Activated CD4-positive, alpha-beta T cell treated with anti-CD3 and anti-CD28 coated beads for 4 hours (primary cell): ENCODE measurements around the gene CTDNEP1.

ENCODE experiments used
- DNase-seq, 2 donors: peaks; one replicate each; pipeline ENCODE4 v3.0.0-alpha.2; 2020

Gene CTDNEP1

DNA sequence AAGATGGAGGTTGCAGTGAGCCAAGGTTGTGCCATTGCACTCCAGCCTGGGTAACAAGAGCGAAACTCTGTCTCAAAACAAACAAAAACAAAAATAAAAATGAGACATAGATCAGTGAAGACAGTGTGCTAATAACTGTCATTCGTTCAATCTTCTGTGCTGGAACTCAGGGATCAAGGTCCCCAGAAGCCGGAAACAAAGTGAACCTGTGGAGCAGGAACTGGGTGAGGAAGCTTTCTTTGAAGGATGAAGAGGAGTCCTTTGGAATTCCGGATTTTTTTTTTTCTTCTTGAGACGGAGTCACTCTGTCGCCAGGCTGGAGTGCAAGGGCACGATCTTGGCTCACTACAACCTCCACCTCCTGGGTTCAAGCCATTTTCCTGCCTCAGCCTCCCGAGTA, 27.9 kb upstream of the CTDNEP1 start:
- no peak for DNase-seq

- no peak for DNase-seq
Observed at GRCh38 chr17:7266784-7267183, 15.2 kb upstream of the CTDNEP1 start.

DNA sequence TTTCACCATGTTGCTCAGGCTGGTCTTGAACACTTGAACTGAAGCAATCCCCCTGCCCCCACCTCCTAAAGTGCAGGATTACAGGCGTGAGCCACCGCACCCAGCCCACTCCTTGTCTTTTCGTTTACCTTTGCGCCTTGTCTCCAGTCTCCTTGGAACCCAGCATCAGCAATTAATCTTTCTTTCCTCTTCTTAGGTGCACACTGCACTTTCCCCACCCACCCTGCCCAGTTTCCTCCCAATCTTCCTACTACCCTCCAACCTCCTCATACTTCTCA, 12.2 kb upstream of the CTDNEP1 start:
- DNase-seq: no peak

DNA sequence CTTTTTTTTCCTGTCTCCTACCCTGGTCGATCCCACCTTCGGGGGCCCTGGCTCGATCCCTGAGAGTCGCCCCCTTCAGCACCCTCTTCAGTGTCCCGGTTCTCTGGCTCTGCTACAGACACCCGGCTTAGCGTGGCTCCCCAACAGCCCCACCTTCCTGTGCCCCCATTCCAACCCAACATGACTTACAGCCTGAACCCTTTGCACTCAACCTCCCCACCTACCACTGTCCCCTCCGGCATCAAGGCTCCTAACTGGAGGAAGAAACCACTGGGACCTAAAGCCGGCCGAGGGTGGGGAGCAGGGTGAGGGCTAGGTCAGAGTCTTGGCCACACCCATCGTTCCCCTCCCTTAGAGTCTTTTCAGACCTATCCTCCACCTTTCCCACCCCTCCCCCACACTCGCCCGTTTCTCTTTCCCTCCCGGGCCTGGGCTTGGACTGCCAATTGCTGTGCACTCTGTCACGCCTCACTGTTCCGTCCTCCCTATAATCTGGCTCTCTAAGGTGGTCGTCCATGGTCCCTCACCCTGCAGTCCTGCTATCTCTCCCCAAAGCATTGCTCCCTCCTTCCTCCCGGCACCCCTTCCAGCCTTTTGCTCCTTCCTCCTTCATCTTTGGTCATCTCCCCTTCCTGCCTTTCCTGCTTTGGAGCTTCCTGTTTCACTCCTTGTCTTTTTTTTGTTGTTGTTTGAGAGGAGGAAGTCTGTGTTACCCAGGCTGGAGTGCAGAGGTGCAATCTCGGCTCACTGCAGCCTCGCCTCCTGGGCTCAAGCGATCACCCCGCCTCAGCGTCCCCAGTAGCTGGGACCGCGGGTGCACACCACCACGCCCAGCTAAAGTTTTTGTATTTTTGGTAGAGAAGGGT, 11.6 kb upstream of the CTDNEP1 start:
- DNase-seq: no peak

- DNase-seq: no peak
Observed at GRCh38 chr17:7262192-7262934, 10.8 kb upstream of the CTDNEP1 start, which contains the start of gene CLDN7. Gene CLDN7 (minus strand): TSS chr17:7262478. CDS start chr17:7262043, 435 bp downstream.

DNA sequence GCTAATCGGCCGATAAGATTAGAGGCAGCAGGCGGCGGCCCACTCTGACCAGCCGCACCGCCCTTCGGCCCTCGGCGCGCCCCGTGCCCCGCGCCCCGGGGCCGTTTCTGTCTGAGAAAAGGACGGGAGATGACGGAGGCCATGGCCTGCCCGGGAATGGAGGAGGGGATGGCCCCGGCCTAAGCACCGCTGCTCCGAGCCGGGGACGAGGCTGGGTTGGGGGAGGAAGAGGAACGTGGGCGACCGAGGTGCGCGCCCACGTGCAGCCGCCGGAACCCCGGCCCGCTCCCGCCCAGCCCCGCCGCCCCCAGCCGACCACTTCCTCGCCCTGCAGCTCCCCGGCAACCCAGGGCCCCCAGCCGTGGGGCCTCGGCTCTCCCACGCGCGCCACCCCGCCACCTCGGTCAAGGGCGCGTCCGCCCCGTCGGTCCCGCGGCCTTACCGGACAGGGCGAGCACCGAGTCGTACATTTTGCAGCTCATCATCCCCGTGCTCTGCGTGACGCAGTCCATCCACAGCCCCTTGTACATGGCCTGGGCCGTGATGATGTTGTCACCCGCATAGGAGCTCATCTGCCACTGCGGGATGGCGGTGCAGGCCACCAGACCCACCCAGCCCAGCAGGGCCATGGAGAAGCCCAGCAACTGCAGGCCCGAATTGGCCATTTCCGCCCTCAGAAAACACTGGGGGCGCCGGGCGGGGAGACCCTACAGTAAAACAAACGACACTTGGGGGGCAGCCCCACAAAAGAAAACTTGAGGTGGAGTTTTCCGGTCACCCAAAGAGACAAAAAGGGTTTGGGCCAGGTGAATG, 10.1 kb upstream of the CTDNEP1 start:
- DNase-seq: peak; percentile 36 to 60

DNA sequence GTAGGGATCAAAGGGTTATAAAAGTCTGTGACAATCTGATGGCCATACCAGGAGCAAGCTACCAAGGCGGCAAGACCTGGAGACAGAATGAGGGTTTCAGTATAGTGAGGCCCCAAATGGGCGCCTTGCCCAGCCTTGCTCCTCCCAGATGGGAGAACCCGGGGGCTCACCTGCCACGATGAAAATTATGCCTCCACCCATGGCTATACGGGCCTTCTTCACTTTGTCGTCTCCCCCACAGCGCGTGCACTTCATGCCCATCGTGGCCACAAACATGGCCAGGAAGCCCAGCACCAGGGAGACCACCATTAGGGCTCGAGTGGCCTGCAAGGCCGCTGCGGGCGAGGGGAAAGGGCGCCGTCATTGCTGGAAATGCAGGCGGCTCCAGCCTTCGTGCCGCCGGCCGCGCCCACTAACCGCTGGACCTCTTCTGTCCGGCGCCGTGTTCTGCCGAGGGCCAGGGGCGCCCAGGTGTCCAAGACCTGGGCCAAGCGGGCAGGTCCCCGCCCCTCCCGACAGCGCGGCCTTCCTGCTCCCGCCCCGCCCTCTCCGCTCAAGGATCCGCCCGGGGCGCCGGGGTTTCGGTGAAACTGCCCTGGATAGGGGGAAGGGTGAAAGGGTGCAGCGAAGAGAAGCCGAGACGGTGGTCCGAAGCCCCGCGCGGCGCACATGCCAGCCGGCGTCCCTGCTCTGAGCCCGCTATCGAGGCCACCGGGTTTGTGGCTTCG, 9.3 kb upstream of the CTDNEP1 start:
- DNase-seq: peak in 1 of 2 donors; percentile 32

- DNase-seq: no peak
Observed at GRCh38 chr17:7260151-7260550, 8.6 kb upstream of the CTDNEP1 start.

DNA sequence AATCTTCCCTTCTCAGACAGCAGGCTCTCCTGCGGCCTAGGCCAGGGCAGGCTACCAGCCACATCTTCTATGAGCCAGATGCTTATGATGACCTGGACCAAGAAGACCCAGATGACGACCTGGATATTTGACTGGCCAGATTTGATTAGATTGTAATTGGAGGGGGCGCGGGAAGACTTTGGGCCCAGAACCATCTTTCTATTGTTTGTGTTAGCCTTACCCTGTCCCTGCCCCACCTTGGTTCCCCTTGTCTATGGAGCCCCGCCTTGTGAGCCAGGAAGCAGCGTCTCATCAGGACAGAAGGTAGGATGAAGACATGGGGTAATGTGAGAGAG, 8.0 kb upstream of the CTDNEP1 start:
- DNase-seq: no peak

- no peak for DNase-seq
Observed at GRCh38 chr17:7258731-7259554, 7.4 kb upstream of the CTDNEP1 start.

GRCh38 chr17:7256766-7257456, 5.4 kb upstream of the CTDNEP1 start:
- DNase-seq: no peak

DNA sequence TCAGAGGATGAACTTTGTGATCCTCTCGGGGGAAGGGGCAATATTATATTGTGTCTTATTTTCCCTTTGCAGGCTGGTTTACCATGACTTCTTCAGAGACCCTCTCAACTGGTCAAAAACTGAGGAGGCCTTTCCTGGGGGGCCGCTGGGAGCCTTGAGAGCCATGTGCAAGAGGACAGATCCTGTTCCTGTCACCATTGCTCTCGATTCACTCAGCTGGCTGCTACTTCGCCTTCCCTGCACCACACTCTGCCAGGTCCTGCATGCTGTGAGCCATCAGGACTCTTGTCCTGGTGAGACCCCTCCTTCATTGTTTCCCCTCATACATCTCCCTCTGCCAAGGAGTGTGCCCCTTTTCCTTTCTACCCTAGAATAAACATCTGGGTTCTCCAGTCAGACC, 3.0 kb upstream of the CTDNEP1 start:
- DNase-seq: no peak

GRCh38 chr17:7253082-7253481, 1.5 kb upstream of the CTDNEP1 start:
- DNase-seq: no peak

DNA sequence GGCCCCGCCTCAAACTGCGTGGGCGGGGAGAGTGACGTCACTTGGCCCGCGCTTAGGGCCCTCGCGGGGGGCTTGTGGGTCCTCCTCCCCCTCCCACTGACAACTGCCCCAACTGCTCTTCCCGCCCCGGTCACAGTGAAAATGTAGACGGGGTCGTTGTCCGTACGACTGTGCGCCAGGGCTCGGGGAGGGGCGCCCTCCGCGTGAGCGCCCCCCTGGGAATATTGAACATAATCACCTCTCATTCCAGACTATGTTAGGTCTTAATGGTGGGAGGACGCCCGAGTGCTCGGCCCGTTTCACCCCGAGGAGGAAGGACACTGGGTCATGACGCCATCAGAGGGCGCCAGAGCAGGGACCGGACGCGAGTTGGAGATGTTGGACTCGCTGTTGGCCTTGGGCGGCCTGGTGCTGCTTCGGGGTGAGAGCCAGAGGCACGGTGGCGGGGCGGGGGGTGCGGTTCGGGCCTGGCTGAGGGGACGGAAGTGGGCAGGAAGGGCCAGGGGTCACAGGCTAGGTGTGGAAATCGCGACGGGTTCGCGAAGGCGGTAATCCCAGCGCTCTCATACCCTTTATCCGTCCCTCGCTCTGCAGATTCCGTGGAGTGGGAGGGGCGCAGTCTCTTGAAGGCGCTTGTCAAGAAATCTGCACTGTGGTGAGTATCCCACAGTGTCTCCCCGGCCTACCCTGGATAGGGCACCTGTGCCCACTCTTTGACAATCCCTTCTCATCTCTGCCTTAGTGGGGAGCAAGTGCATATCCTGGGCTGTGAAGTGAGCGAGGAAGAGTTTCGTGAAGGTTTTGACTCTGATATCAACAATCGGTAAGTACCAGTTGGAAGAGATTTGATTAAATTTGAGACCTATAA, 876 bp upstream of the CTDNEP1 start, which contains the start of gene ELP5:
Gene ELP5, plus strand, starts transcription at position 40 of the 868 bp plus-strand sequence. Its CDS starts 336 bp downstream, at position 376.
- DNase-seq: peak; percentile 80 to 81

DNA sequence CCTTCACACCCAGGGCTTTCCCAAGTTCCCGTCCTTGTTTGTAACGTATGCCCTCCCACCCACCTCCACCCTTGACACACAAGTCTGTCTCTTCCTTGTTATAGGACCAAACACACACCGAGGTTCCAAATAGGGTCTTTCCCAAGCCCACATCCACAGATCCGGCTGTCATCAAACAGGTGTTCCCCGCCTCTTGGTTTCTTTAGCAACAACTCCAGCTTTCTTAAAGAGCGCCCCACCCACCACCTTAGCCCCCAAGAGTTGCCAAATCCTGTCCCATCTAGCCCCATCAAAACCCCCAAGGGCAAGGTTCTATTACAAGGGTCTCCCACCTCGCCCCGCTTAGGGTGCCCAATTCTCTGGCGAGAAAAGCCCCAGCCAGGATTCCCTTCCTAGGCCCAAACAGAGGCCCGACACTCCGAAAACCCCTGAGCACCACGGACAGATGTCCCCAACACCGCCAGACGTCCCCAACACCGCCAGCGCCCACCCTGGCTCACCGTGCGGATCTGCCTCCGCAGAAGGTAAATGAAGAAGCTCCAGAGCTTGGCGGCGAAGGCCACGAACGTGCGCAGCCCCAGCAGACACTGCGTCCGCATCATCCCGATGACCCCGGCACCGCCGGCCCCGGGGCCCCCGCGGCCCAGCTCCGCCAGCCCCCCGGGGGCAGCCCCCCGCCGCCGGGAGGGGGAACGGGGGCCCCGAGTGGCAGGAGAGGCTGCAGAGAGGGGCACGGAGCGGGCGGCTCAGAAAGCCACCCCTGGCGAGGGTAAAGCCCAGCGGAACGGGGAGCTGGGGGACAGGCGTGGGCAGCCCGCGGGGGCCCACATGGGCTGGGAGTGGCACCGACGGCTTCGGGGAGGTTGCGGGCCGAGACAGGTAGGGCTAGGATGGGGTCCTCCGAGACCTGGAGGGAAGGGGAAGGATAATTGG, 573 bp downstream of the CTDNEP1 start:
- DNase-seq: no peak

DNA sequence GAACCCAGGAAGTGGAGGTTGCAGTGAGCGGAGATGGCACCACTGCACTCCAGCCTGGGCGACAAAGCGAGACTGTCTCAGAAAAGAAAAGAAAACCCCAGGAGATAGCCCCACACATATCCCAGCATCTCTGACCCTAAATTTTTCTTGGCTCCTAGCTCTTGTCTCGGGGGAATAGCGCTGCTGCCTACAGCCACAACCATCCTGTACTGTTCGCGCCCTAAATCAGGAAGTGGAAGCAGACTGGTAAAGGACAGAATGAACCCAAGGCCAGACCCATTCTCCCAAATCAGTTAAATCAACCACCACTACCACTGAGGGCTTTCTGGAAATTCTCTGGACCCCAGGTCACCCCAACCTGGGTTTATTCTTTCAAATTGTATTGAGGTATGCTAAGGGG, 1.7 kb downstream of the CTDNEP1 start:
- no peak for DNase-seq

- DNase-seq: no peak
Observed at GRCh38 chr17:7249214-7249613, 2.3 kb downstream of the CTDNEP1 start.

DNA sequence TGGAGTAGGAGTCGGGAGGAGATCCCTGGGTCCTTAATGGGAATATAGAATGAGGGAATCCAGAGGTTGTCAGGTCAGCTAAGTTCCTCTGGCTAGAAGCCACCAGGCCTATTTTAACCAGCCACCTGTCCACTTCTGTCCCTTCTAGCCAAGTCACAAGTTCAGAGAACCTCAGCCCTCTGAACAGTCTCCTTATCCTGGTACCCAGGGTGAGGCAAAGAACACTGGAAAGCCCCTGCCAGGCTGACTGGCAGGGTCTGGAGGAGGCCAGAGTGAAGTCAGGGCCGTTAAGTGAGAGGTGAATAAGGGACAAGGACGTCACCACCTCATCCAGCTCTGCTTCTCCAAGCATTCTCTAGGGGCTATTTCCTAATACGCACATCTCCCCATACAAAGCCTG, 2.7 kb downstream of the CTDNEP1 start:
- DNase-seq: no peak

DNA sequence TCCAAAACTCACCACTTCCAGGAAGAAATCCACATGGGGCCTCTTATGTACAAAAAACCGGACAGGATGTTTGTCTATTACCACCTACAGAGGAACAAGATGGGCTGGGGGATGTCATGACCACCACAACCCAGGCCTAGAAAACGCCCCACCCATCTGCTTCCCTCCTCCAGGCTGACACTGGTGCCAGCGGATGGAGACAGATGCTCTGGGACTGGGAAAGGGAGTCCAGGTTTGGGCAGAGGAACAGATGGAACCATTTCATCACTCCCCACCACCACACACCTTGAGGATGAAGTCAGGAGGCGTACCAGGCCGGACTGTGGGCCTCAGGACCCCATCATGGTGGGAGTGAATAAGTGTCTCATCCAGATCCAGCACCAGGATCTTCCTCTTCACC, 4.8 kb downstream of the CTDNEP1 start:
- no peak for DNase-seq
